Stimulated activated effector memory CD8-positive, alpha-beta T cell treated with anti-CD3 and anti-CD28 coated beads, Interleukin-12 subunit alpha, Interleukin-12 subunit beta, amount 100 ng/mL, for 72 hours (primary cell): Measurements from ENCODE around the gene ZWINT.

ENCODE experiments used
- ATAC-seq: fragments of 150-1000 bp; cut with Tn5 transposase; 2 replicates; pipeline ENCODE4 v1.10.0; 2021
- DNase-seq, 2 donors: peaks; one replicate each; pipeline ENCODE4 v3.0.0; 2021 to 2022; ENCODE audit warnings: low spot score in 2 of 2
- H3K27ac Mint-ChIP-seq: one replicate; pipeline ENCODE4 v1.8.0; 2022; ENCODE audit warnings: mild to moderate bottlenecking, mixed read lengths
- H3K36me3 Mint-ChIP-seq: one replicate; pipeline ENCODE4 v1.8.0; 2022; ENCODE audit warnings: mild to moderate bottlenecking, mixed read lengths
- H3K4me1 Mint-ChIP-seq: one replicate; pipeline ENCODE4 v1.8.0; 2022; ENCODE audit warnings: mixed read lengths
- H3K4me3 Mint-ChIP-seq: one replicate; pipeline ENCODE4 v1.8.0; 2022; ENCODE audit warnings: mild to moderate bottlenecking, mixed read lengths
- H3K9me3 Mint-ChIP-seq: one replicate; pipeline ENCODE4 v1.8.0; 2022; ENCODE audit warnings: mixed read lengths

The ZWINT gene

GRCh38 chr10:56317603-56318002 is 43.5 kb downstream of the ZWINT start:
- DNase-seq (no peak), ATAC-seq (no peak)
- peaks cover 3% of the 10 kb centered on the region for H3K9me3 Mint-ChIP-seq
- no peaks in the 10 kb centered on the region for H3K4me1 Mint-ChIP-seq
- no peaks in the 10 kb centered on the region for H3K36me3 Mint-ChIP-seq
- no peak overlapping the region for H3K27ac Mint-ChIP-seq
- no peak overlapping the region for H3K4me3 Mint-ChIP-seq

GRCh38 chr10:56316603-56317002 is 44.5 kb downstream of the ZWINT start:
- Mint-ChIP-seq H3K9me3 (peaks cover 3% of the 10 kb centered on the region), H3K36me3 (no peaks in the 10 kb centered on the region)

More at GRCh38 chr10:56316603-56317002, 44.5 kb downstream of the ZWINT start:
- Mint-ChIP-seq H3K4me1 (no peaks in the 10 kb centered on the region), H3K27ac (no peak overlapping the region), H3K4me3 (no peak overlapping the region)
- ATAC-seq = no peak
- DNase-seq = no peak
